Measurements from ENCODE around the gene ADAMTS6.
A peak's percentile ranks its signal among the peaks of the same experiment; 100 is the strongest.
"Not testable (repeated sequence)": the region's sequence is repeated elsewhere in the genome, so short reads cannot be mapped to it uniquely, and the experiment has no call there.

The ADAMTS6 gene

DNA sequence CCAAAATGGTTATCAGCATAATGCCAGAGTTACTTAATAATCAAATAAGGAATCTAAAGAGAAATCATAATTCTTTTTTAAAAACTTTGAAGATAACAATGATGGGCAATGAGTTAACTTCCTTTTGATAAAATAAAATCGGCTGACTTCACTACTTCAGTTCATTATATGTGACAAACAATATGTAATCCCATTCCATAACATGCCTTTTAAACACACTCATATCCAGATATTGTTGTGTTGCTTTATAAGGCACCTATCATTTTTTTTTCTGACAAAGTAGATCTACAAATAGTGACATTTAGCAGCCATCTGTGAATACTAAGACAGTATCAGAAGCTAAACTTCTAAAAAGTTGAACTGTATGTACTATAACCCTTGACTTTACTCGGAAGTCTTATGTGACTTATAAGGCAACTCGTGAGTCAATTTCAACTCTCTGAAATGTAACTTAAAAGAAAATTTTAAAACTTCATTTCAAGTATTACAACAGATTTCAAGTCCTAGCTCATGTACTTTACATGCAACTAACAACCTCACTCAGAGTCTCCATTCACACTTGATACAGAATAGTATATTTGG lies 7.5 kb downstream of the ADAMTS6 start:
- no peak for DNase-seq

DNA sequence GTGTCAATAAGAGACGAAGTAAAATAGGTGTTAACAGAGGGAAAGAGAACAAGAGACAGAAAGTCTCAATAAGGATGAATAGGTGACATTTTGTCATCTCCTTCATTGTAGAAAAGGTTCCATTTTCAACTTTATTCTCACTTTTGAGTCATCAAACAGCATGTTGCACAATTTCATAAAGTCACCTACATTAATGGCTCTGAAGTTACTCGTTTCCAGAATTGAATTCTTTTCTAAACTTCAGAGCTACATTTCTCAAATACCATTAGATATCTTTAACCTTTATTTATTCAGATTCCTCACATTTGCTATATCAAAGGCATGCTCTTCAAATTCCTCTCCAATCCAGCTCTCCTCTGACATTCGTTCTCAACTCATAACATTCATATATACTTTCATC lies 13.1 kb downstream of the ADAMTS6 start:
- peak; percentile 28 for DNase-seq

DNA sequence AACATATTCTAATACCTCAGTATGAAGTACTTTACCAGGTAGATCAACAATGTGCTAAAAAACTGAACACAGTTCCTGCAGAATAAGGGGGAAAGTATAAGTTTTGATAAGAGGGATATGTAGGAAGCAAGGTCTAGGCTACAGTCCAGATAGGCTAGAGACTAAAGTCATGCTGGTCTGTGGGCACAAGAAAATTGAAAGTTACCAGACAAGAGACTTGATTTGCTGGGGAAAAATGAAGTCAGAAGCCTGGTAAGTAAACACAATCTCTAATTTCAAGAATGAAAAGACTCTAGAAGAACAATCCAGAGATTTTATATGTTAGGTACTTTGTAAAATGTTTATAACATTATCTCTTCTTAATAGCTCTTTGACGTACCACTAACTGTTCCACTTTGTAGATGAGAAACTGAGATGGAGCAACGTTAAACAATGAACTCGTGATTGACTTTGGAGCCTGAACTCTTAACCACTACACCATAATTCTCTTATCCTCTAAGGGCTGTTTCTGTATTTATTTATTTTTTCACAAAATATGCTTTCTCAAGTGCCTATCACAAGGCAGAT lies 19.5 kb downstream of the ADAMTS6 start:
- no peak for DNase-seq

DNA sequence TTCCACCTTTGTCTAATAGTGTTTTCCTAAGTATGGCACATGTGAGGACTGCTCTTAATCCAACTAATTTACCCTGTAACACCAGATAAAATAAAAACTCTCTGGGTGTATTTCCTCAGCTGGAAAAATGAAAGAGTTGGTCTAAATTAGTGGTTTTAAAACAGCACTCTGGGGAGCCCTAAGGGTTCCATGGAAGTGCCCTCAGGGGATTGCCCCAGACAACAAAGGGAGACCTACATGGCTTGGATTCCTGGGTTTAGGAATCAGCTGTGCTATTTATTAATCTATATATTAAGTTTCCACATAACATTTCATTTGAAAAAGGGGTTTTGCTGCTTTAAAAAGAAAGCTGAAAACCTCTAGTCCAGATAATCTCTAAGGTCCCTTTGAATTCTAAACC lies 20.2 kb downstream of the ADAMTS6 start:
- DNase-seq: peak; percentile 29

DNA sequence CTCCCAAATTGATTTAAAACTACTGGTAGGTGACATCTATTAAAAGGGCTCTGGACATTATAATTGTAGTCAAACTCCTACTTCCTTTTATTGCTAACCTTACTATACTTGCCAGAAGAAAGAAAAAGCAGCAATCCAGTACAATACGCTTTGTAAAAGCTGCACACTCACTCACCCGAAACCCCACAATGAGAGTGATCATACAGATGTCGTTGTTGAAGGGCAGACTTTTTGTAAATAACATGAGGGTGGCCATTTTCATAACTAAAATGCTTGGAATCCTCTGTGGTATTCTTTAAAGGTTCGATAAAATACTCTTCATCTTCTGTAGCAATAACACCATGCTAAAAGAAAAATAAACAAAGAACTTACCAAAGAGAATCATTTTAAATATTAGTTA lies 21.7 kb downstream of the ADAMTS6 start:
- no peak for DNase-seq

DNA sequence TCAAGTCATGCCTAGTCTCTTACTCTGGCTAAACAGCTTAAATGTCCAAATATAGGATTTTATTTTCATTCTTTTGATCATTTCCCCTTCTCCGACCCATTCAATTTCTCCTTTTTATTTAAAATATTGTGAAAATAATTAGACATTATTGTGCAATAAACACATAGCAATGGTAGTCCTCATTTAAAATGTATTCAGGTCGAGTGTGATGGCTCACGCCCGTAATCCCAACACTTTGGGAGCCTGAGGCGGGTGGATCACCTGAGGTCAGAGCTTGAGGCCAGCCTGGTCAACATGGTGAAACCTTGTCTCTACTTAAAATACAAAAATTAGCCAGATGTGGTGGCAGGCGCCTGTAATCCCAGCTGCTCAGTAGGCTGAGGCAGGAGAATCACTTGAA lies 26.7 kb downstream of the ADAMTS6 start:
- DNase-seq: no peak

DNA sequence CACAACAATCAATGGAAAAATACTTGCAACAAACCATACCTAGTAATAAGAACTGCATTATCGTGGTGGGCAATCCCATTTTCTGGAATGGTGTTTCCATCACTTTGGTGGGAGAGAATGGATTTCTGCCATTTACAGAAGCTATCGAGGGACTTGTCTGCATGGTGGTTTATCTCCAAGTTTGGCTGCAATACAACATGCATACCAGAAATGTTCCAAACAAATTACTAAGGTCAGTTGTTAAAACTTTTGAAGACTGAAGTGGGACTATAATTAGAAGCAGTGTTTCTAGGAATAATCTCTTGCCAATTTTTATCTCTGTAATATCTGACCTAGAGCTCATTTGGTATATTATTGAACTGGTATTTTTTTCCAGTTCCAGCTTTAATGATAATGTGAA lies 30.3 kb downstream of the ADAMTS6 start:
- DNase-seq: peak; percentile 24

DNA sequence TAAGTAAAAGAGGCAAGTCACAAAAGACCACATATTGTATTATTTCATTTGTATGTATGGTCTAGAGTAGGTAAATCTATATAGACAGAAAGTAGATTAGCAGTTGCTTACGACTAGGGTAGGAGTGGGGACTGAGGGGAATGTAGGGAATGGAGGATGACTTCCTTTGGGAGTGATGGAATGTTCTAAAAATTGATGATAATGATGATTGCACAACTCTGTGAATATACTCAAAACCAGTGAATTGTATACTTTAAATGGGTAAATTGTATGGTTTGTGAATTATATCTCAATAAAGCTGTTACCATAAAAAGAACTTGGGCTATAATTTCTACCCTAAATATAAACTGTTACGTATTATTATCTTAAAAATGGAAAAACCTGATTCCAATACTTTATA lies 35.0 kb downstream of the ADAMTS6 start:
- DNase-seq: peak; percentile 30

DNA sequence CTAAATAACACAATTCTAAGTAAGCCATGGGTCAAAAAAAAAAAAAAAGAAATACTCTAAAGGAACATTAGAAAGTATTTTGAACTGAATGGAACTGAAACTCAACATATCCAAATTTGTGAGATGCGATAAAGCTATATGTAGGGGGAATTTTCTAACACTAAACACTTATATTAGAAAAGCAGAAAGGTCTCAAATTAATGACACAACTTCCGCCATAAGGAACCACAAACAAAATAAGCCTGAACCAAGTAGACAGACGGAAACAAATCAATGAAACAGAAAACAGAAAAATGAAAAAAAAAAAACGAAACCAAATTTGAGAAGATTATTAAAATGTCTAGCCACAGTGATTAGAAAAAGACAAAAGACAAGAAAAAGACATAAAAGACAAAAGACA lies 39.9 kb downstream of the ADAMTS6 start:
- DNase-seq: no peak

DNA sequence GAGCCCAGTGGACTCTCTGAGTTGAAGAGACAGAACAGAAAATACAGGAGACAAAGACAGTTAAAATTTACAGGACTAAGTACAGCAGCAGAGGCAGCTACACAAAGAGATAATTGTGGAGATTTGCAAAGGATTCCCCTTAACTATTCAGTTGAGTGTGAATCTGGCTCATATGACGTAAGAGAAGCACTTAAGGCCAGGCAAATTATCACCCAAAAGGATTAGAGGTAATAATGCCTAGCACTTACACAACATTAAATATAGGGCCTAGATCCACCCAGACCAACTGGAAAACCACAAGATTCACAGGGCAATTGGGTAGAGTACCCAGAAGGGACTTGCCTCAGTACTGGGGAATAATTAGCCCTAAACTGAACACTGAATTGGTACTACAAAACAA lies 41.3 kb downstream of the ADAMTS6 start:
- DNase-seq: no peak

DNA sequence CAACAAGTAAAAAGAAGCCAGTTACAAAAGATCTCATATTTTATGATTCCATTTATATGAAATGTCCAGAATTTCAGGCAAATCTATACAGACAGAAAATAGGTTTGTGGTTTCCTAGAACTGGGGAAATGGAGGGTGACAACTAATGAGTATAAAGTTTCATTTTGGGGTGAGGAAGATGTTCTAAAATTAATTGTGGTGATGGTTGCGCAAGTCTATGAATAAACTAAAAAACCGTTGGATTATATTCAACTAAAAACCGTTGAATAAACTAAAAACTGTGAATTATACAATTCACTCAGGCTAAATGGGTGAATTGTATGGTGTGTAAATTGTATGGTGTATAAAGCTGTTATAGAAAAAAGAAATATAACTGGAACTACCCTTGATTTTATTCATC lies 47.6 kb downstream of the ADAMTS6 start:
- DNase-seq: no peak

DNA sequence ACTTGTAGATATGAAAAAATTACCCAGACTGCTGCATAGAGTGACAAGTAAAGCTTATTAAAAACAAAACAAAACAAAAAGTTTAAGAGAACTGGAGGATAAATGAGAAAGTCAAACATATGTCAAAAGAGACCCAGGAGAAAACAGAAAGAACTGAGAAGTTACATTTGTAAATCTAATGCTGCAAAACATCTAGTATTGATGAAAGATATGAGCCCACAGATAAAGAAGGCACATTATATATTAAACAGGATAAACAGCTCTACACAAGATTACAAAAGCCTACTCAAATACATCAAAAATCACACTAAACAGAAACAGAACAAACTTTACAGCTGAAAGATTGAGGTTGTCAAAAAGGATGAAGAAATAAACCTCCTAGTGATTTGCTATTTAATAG lies 55.1 kb downstream of the ADAMTS6 start:
- no peak for DNase-seq

DNA sequence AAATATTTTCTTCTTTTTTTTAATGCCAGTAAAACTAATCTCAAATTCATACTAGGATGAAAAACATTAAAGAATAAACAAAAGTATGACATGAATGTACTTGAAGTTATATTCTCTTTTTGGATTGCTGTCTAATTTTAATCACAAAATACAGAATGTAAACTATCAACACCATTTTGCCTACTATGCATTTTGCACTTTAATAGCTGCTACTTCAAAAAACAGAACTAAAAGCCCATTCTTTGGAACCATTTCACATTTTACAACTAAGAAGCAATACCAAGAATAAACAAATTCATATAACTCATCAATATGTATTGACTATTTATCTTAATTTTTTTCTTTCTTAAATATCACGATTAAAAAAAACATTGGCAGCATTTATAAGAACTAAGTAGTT lies 58.1 kb downstream of the ADAMTS6 start:
- no peak for DNase-seq

DNA sequence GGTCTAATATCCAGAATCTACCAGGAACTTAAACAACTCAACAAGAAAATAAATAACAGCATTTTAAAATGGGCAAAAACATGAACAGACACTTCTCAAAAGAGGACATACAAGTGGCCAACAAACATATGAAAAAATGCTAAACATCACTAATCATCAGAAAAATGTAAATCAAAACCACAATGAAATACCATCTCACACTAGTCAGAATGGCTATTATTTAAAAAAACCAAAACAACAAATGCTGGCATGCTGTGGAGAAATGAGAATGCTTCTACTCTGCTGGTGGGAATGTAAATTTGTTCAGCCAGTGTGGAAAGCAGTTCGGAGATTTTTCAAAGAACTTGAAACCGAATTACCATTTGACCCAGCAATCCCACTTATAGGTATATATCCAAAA lies 63.1 kb downstream of the ADAMTS6 start:
- peak; percentile 68 for DNase-seq

DNA sequence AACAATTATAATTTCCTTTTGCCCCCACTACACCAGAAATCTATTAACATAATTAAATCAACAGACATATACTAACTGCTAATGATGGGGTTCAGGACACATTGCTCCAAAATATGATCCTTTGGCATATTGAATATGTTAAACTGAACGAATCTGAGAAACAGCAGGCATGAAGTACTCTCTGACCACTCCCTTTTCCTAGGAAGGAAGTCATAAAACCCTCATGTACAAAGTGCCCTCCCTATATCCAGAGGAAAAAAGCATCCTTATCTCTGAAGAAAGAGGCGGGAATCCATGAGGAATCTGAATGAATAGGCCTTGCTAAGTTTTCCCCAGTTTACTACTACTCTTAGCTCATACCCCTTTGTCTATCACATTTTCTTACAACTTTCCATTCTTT lies 67.9 kb downstream of the ADAMTS6 start:
- DNase-seq: no peak

DNA sequence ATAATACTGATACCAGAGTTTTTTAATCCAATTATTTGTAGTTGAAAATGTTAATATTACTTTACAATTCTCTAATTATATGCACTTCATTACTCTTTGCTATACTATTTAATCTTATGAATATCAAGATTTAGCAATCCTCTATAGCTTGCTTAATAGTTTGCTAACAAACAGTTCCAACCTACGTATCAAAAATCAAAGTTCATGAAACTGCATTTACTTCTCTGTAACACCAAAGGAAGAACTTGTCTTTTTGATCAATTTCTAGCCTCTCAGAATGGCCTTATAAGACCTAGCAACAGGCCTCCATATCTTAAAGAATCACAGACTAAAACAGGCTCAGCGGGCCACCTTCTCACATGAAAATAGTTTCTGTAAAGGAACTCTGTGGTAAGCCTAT lies 68.9 kb downstream of the ADAMTS6 start:
- DNase-seq: no peak

DNA sequence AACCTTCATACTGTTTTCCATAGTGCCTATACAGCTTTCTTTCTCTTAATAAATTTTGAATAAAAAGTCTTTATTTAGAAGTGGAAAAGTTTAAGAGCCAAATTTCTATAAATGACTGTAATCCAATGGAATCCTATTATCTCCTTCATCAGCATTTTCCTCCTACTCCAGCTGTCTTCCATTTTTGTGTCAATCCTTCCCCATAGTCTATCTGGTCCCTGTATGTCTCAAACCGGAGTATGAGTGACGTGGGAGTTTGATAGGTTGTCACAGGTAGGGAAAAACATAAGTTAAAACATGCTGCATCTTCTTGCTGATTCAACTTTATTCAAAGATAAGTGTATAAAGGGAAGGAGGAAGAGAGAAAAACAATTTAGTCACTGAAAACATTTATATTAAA lies 70.4 kb downstream of the ADAMTS6 start:
- no peak for DNase-seq

DNA sequence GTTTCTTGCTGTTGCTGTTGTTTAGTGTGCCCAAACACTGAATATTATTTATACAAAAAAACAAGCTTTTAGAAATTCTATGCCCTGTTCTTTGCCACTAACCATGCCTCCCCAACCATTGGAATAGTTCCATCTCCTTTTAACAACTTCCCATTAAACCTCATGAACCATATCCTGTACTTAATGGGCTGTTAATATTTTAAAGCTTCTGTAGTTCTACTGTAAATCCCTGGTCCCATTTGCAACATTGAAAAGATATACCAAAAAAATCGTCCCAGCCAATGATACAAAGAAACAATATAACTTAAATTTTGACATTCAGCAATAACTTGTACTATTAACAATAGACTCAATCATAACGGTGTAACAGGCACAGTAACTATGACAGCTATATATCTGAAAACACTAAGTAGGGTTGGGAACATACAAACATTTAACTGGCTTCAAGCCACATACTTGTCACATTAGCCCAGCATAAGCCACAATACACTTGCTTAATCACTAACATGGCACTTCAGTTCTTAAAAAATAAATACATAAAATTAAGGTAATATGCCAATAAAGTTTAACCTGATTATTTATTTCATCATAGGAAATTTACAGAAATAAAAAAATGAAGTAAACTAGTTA lies 86.1 kb downstream of the ADAMTS6 start:
- DNase-seq: peak; percentile 47

DNA sequence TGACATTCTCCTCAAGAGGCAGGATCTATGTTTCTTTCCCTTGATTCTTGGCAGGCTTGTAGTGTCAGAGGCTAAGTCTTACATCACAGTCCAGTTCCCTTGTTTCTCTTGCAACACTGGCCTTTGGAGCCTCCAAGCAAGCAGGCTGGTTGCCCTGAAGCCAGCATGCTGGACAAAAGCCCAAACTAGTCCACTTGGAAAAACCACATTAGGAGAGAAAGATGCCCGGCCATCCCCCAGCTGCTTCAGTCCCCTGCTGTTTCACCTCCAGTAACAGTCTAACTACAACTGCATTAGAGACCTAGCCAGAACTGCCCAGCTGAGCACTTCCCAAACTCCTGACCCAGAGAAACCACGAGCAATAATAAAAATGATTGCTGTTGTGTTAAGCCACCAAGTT lies 87.6 kb downstream of the ADAMTS6 start:
- peak; percentile 83 for DNase-seq

DNA sequence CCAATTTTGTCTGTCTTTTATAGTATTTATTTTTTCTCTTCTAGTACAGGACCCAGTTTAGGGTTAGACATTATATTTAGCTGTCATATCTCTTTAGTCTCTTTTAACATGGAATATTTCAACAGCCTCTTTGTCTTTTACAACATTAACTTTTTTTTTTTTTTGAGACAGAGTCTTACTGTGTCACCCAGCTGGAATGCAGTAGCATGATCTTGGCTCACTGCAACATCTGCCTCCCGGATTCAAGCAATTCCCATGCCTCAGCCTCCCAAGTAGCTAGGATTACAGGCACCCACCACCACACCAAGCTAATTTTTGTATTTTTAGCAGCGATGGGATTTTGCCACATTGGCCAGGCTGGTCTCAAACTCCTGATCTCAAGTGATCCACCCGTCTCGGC lies 90.1 kb downstream of the ADAMTS6 start:
- DNase-seq: peak; percentile 60

DNA sequence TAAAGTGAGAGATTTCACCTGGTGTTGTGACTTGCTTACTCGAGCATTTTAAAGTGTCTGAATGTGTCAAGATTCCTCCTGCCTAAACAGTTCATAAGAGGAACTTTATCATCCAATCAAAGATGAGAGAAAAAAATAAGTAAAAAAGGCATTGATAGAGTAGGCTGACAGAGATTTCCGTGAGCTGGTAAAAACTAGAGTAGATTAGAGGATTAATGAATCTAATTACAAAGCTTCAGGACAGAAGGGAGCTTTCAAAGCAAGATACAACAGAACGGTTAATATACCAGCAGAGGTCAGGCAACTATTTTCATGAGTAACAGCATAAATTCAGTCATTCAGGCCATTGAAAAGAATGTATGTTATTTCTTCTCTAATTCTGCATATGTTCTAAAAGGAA lies 91.5 kb downstream of the ADAMTS6 start:
- no peak for DNase-seq

DNA sequence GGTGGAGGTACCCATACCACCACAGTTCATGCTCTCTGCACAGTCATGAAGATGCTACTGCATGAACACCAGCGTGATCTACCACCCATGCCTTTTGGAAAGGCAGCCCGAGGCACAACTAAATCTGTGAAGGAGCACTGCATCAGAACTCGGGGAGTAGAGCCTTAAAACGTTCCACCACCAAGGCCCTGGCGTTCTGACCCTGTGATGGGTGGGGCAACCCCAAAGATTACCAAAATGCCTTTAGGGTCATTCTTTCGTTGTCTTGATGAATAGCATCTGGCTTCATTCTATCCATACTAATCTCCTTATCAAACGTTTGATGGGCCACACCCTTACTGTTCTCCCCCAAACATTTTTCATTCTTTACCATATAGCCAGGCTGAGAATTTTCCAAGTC lies 97.9 kb downstream of the ADAMTS6 start:
- DNase-seq: no peak

DNA sequence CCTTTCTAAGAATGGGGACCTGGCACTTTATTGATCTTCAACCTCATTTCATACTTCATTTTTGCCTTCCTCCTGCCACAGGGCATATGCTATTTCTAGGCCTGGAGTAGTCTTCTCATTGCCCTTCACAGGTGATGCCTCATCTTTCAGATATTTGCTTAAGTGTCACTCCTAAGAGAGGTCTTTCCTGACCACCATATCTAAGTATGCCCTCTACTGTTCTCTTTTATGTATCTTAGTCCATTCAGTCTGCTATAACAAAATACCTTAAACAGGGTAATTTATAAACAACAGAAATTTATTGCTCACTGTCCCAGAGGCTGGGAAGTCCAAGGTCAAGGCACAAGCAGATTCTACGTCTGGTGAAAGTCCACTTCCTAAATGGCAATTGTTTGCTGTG lies 99.1 kb downstream of the ADAMTS6 start:
- DNase-seq: peak; percentile 18

DNA sequence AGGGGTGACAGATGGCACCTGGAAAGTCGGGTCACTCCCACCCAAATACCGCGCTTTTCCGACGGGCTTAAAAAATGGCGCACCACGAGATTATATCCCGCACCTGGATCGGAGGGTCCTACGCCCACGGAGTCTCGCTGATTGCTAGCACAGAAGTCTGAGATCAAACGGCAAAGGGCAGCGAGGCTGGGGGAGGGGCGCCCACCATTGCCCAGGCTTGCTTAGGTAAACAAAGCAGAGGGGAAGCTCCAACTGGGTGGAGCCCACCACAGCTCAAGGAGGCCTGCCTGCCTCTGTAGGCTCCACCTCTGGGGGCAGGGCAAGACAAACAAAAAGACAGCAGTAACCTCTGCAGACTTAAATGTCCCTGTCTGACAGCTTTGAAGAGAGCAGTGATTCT lies 111.2 kb downstream of the ADAMTS6 start:
- DNase-seq: not testable (repeated sequence)

DNA sequence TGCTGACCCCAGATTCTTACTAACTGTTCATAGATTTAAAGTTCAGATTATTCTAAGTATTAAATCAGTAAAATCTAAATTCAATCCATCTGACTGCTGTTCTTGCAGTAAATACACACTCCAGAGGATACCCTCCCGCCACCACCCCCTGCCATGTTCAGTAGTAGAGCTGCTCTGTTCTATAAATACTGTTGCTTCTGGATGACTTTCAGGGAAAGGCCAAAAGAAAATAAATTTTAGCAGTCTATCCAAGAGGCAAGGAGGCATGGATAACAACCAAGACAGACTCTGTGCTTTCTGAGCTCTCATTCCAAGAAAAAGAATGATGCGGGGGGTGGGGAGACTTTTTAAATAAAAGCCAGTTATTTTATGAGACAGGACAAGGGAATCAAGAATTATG lies 115.1 kb downstream of the ADAMTS6 start:
- peak; percentile 61 for DNase-seq

Measured in fibroblast of skin of scalp (primary cell).